GM19025 (cell line): ENCODE measurements around the gene GLYATL1B.
"Not testable (repeated sequence)": the region's sequence is repeated elsewhere in the genome, so short reads cannot be mapped to it uniquely, and the experiment has no call there.

ENCODE experiments used
- ATAC-seq: cut with Tn5 transposase; IDR thresholded peaks from one replicate; pipeline ENCODE4 v1.9.1; 2021; ENCODE audit warnings: mild to moderate bottlenecking, low read depth, moderate library complexity; ENCODE audit not compliant: unreplicated experiment

The GLYATL1B gene

DNA sequence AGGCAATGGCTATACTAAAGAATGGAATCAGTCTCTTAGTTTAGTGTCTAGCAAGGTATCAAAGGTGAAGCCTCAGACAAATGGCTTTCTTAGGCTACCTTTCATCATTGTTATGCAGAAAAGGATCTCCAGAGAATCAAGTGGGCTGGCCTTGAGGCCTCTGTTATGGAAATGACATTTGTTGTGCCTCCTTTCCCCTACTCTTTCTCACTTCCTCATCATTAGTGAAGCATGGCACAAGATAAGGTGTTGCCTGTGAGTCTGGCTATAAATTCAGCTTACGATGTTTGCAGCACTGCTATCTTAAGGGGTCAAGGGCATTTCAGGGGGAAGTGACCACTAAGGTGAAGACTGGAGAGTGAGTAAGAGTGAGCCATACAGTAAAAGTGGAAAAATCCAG lies 9.1 kb downstream of the GLYATL1B start:
- peak; percentile 64 for ATAC-seq

DNA sequence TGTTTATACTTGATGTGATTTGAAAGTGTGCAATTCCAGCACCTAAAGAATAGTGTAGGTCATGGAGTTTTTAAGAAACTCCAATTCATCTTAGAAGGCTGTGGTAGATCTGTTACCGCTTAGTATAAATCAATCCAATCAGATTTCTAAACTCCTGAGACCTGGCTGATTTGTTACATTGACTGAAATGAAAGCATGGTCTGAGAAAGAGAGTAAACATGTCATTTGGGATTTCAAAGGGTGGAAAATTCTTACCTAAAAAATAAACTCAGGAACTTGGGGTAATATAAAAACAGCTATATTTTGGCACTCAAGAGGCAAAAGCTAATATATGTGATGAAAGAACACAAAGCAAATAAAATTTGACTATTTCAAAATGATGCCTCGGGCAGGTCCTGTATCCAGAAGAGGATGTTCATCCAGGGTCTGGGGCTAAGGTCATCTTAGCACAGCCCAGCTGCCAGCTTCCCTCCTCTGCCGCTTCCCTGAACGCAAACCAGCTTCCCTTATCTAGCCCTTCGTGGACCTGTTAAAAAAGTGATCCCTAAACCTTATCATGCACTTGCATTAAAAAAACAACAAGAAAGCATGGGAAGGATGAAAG lies 10.0 kb downstream of the GLYATL1B start:
- ATAC-seq, result not testable (repeated sequence)

DNA sequence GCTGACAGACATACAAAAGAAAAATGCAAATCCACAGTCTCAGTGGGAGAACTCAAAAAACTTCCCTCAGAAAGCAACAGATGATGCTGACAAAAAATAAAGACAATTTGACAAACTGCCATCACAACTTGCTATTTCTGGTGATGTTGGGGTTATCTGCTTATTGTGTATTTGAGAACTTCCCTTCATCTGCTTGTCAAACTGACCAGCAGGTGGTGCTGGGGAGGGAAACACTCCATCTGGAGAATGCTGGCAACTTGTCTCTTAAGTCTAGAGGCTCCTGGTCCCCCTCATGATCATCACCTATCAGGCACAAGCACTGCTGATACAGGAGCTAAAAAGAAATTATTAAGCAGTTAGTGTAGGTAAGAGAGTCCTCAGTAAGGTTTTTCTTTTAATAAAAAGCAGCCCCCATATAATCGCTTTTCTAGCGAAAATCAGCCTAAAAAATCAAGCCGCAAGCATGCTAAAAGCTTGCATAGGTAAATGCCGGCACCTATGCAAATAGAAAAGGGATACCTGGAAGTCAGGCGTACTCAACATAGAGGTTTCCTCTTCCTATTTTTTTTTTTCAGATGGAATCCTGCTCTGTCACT lies 11.1 kb downstream of the GLYATL1B start:
- ATAC-seq, result no peak

DNA sequence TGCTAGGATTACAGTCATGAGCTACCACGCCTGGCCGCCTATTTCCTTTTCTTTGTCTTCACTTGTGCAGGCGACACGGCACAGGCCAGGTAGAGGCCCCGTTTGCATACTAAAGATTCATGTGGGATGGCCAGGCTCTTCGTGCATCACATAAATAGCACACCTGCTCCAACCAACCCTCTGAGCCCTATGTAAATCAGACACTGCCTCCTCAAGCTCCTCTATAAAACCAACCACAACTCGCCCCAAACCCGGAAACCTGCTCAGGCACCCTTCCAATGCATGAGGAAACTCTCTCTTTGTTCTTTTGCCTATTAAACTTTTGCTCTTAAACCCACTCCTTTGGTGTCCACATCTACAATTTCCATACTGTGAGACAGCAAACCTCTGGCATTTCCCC lies 11.8 kb downstream of the GLYATL1B start:
- not testable (repeated sequence) for ATAC-seq

DNA sequence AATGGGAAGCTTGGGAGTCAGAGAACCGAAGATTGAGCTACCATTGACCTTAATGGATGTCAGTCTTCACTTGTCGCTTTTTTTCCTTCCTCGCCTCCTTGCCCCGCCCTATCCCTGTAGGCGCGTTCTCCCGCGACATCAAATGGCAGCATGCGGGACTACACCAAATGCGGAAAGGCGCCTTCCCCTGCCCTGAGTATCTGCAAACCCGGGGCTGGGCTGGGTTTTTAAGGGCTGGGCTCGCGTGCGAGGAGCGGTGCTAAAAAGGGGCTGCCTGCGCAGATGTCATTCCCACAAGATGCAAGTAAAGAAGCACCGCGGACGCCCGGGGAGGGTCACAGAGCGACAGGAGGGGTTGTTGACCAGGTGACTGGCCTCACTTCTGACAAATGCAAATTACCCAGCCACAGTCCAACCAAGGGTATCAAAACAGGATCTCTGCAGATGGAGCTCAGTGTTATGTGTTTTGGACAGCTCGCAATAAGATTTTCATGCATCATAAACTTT lies 16.2 kb downstream of the GLYATL1B start:
- peak; percentile 50 for ATAC-seq

DNA sequence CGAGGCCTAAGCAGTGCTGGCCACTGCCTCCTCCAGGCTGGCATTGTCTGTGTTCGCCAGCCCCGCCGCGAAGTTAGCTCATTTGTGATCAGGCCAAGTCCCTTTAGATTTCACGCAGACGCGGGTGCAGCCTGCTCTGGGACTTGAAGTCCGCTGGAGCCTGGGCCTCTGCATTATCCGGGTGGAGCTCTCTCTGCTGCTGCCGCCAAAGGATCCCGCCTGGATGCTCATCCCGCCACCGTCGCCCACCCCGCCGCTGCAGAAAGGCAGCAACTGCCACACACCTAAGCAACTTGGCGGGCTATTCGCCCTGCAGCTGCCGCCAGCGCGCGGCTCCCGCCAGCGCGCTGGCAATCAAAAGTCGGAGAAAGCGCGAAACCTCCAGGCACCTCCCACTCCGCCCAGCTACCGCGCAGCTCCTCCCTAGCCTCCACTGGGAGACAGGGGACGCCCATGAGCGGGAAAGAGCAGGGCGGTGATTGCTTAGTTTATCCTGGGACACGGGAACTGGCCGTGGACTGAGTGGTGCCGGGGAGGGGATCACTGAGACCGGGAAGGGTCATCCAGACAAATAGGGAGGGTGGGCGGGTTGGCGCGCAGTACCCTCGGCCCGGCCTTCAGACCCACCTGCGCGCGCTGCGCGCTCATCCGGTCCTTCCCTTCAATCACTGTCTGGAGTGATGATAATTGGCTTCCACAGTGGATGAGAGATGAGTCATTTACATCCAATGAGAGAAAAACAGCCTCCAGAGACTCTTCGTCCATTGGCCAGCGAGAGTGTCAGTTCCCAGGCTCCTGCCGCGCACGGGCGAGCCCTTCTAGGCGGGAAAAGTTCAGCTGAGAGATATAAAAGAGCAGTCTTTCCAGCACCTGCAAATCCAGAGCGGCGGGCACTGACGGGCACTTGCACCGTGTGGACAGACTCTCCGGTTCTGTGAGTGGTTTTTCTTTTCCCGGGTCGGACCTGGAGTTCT lies 20.5 kb downstream of the GLYATL1B start, which contains the start of gene FAM111B:
Gene FAM111B, plus strand, starts transcription at position 875 of the 974 bp plus-strand sequence. CDS start 2,389 bp downstream, outside the sequence.
- peak; percentile 71 for ATAC-seq

DNA sequence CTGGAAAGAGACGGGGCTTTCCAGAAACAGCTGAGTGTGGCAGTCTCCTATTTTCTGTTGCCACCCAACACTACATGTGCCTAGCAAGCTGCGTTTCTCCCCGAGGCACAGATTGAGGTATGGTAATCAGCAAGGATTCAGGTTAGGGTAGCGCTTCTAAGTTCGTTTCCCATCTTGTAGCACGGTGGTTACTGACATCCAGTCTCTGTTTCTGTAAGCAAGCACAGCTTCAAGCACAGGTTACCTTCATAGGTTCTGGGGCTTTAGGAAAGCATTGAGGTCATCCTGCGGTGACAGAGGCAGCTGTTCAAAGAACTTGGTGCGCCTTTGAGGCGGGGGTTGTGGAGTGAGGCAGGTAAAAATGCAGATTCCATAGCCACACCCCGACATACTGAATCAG lies 21.6 kb downstream of the GLYATL1B start:
- peak; percentile 18 for ATAC-seq

GRCh38 chr11:59112494-59112893 lies 26.4 kb downstream of the GLYATL1B start:
- ATAC-seq, result no peak

DNA sequence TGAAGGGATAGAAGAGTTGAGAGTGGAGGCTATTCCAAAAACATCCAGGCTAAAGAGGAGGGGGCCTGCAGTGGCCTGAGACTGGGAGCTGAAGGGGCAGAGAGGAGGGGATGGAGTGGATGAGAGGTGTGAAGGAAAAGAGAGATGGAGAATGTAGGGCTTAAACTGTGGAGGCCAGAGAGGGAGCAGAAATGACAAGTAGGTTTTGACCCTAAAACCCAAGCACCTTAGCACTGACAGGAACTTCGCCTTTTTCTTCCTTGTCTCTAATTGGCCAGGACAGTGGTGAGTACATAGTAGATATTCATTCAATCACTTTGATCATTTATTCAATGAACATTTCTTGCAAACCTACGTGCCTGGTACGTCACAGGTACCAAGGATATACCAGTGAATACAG lies 28.2 kb downstream of the GLYATL1B start:
- ATAC-seq, result no peak

DNA sequence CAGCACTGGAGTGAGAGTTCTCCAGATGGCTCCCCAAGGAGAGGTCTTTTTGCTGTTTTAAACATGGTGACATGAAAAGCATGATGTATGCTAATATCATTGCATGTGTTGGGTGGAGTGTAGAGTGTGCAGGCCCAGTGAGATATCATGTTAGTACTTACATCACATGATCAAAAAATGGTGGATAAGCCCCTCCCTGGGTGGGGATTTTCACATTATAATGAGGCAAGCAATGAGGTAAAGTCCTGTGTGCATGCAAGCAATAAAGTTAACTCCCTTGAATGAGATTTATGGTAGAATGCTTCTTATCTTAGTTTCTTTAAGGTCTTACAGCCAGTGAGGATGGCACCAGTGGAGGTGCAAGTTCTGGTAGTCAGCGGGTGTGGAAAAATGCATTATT lies 29.4 kb downstream of the GLYATL1B start:
- no peak for ATAC-seq

DNA sequence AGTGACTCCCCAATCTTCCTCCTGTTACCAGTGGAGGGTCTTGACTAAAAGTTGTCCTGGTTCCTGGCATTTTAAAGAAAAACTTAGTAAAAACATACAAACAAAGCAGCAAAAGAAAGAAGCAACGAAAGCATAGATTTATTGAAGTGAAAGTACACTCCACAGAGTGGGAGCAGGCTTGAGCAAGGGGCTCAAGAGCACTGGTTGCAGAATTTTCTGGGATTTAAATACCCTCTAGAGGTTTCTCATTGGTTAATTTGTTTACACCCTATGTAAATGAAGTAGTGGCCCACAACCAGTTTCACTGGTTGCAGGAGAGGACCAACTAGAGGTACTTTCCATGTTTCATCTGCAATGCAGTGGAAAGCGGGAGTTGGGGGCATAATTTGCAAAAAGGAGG lies 31.7 kb downstream of the GLYATL1B start:
- ATAC-seq, result no peak

DNA sequence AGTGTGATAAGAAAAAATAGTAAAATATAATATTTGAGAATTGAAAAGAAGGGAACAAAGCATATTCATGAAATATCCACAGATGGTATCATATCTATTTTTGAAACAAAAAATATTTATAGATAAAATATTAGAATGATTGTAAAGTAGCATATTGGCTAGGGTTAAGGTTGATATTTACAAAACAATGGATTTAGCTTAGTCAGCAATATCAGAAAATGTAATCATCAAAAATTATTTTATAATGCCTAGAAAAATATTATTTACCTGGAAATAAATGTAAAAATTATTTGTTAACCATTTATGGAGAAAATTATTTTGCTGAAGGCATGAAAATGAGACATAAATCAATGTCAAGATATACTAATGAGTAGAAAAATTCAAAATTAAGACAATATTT lies 33.7 kb downstream of the GLYATL1B start:
- no peak for ATAC-seq

- peak; percentile 96 for ATAC-seq
These were observed 49.7 kb downstream of the GLYATL1B start for GRCh38 chr11:59135648-59136461.

DNA sequence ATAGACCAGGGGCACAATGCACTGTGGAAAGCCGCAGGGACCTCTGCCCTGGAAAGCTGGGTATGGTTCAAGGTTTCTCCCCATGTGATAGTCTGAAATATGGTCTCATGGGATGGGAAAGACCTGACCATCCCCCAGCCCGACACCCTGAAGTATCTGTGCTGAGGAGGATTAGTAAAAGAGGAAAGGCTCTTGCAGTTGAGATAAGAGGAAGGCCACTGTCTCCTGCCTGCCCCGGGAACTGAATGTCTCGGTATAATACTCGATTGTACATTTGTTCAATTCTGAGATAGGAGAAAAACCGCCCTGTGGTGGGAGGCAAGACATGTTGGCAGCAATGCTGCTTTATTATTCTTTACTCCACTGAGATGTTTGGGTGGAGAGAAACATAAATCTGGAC lies 50.4 kb downstream of the GLYATL1B start:
- not testable (repeated sequence) for ATAC-seq

DNA sequence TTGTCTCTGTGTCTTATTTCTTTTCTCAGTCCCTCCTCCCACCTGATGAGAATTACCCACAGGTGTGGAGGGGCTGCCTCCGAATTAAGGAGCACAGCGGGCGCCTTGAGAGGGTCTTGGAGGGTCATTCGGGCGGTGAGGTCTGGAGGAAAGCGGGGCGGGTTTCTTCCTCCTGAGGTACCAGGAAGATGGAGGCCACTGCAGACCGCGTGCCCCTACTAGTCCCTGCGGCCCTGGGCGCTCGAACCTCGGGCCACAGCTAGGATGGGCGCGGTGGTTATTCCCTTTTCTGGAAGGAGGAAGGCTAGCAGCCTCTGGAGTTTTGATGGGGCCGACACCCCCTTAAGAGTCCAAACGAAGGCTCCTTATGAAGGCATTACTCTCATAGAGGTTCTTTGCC lies 51.1 kb downstream of the GLYATL1B start:
- no peak for ATAC-seq

DNA sequence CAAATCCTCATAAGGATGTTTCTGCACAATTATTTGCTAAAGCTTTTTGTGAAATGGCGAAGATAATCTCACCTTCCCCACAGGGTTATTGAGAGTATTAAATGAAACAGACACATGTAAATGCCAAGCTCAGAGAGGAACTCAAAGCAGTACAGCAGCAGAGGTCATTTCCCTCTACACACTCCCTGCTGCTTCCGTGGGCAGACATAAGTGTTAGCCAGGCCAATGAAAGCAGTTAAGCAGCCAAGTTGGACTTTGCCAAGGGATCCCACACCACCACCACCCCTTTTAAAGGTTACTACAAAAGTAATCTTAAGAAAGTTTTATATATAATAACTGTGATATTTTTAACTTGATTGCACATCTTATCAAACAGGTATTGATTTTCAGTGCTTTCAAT lies 52.5 kb downstream of the GLYATL1B start:
- ATAC-seq, result no peak

DNA sequence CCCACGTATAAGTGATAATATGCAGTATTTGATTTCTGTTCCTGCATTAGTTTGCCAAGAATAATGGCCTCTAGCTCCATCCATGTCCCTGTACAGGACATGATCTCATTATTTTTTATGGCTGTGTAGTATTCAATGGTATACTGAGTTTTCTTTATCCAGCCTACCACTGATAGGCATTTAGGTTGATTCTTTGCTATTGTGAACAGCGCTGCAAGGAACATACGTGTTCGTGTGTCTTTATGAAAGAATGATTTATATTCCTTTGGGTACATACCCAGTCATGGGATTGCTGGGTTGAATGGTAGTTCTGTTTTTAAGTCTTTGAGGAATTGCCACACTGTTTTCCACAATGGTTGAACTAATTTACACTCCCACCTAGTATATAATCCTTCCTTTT lies 55.1 kb downstream of the GLYATL1B start:
- ATAC-seq, result no peak

DNA sequence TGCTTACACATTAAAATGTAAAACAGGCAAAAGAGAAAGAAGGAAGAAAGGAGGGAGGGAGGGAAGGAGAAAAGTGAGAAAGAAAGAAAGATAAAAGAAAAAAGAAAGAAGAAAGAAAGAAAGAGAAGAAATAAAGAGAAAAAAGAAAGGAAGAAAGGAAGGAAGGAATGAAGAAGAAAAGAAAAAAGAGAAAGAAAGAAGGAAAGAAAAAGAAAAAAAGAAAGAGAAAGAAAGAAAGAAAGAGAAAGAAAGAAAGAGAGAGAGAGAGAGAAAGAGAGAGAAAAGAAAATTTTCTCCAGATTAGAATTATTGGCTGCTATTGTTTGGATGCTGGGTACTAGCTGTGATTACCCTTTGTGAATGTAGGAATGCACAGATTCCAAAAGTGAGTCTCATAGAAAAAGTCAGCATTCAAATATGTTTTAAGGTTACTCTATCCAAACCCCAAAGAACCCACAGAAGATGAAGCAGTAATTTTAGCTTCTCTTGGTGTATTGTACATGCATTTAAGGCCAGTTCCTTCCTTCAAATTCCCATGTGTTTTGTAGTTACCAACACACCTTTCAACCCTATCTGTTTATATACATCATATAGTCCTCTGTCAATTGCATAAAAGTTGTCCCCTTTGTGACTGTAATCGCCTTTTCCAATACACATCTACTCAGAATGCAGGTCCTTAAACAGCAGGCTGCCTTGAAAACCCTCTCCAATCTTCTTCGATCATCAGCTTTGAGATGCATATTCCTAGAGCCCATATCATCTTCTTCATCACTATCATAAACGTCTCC lies 55.8 kb downstream of the GLYATL1B start:
- ATAC-seq, result no peak
